HepG2 (cell line): ENCODE data around the gene SMAD6. TPM values are rescaled to one million over a fixed set of nuclear protein-coding genes. Genes with fewer than 3 reads are reported as not detected.

ENCODE experiments used
- ATAC-seq: fragments of 200-7000 bp; cut with Tn5 transposase; 3 replicates; pipeline ENCODE4 v1.9.1; 2020; ENCODE audit warnings: mild to moderate bottlenecking, moderate library complexity
- BruUV-seq: library from RNA; stranded (reverse); fragments of 400-500 nt; replicated peaks from 2 replicates; lab custom pipeline; 2021; lab: Mats Ljungman, UMichigan
- CTCF ChIA-PET: fragments of 300-600 bp; formaldehyde crosslinking; extraction: SDS; loops from one replicate; lab custom pipeline; 2021; ENCODE audit warnings: low total read pairs, inconsistent platforms, low intra/inter-chr PET ratio; lab: Yijun Ruan, JAX
- POLR2A ChIA-PET: fragments of 350-600 bp; sonication (Branson Sonifier 250); formaldehyde crosslinking; loops from one replicate; lab custom pipeline; 2020; ENCODE audit warnings: antibody characterized with exemption, inconsistent platforms; lab: Yijun Ruan, JAX
- DNase-seq: peaks from one replicate; pipeline ENCODE4 v3.0.0-alpha.2; 2015; ENCODE audit warnings: low spot score
- FAIRE-seq: peaks from 3 replicates; lab custom pipeline; 2011; peaks lifted over from hg19 to GRCh38; lab: Jason Lieb, UNC
- H2AFZ ChIP-seq: one replicate; pipeline ENCODE4 v1.6.1; 2011; ENCODE audit warnings: low read length, inconsistent platforms
- H3K27ac ChIP-seq: fragments of 300-600 bp; 3 replicates; pipeline ENCODE4 v1.8.0; 2011; ENCODE audit warnings: mixed run types, mild to moderate bottlenecking, mixed read lengths, low read length, inconsistent platforms; ENCODE audit not compliant: insufficient read depth; ENCODE audit errors: extremely low read length
- H3K27me3 ChIP-seq, 2 experiments: fragments of 200-600 bp in 1 of 2; 2 replicates in 1 of 2; 3 replicates in 1 of 2; pipeline versions ENCODE4 v1.6.0 to v1.8.0; 2011; ENCODE audit warnings: low read length in 2 of 2, mild to moderate bottlenecking in 2 of 2, moderate library complexity in 2 of 2, inconsistent platforms in 1 of 2; ENCODE audit not compliant: insufficient read depth in 2 of 2, control insufficient read depth in 1 of 2
- H3K36me3 ChIP-seq, 2 experiments: fragments of 200-600 bp in 1 of 2; replicated peaks in 1 of 2; 2 replicates in 1 of 2; 3 replicates in 1 of 2; pipeline versions ENCODE4 v1.5.1 to v1.8.0; 2011; ENCODE audit warnings: low read length in 2 of 2, inconsistent platforms in 1 of 2; ENCODE audit not compliant: insufficient read depth in 2 of 2, control insufficient read depth in 1 of 2
- H3K4me1 ChIP-seq: 2 replicates; pipeline ENCODE4 v1.5.1; 2012; ENCODE audit warnings: low read length, inconsistent platforms; ENCODE audit not compliant: insufficient read depth
- H3K4me2 ChIP-seq: 2 replicates; pipeline ENCODE4 v1.6.0; 2011; ENCODE audit warnings: low read depth, low read length, inconsistent platforms
- H3K4me3 ChIP-seq, 3 experiments: fragments of 200-600 bp in 1 of 3; sonication (generic), shearing (Covaris generic) in 1 of 3; replicated peaks in 1 of 3; 2 replicates each; pipeline ENCODE4 v1.5.1; 2011 to 2016; ENCODE audit warnings: low read length in 3 of 3, inconsistent platforms in 2 of 3, low read depth in 2 of 3, mild to moderate bottlenecking in 2 of 3, control low read depth in 1 of 3, mixed read lengths in 1 of 3; ENCODE audit not compliant: insufficient read depth in 1 of 3
- H3K79me2 ChIP-seq: one replicate; pipeline ENCODE4 v1.6.1; 2011; ENCODE audit warnings: low read length, inconsistent platforms; ENCODE audit not compliant: insufficient read depth
- H3K9ac ChIP-seq: 2 replicates; pipeline ENCODE4 v1.6.0; 2011; ENCODE audit warnings: mild to moderate bottlenecking, low read depth, low read length, inconsistent platforms; ENCODE audit not compliant: insufficient read depth
- H3K9me3 ChIP-seq: 2 replicates; pipeline ENCODE4 v1.5.1; 2012; ENCODE audit warnings: mild to moderate bottlenecking, low read length
- H4K20me1 ChIP-seq: 2 replicates; pipeline ENCODE4 v1.6.0; 2011; ENCODE audit warnings: inconsistent platforms, mild to moderate bottlenecking, low read length, moderate library complexity; ENCODE audit not compliant: insufficient read depth
- ESRRA ChIP-seq: sonication (generic); formaldehyde crosslinking; IDR thresholded peaks from 2 replicates; pipeline ENCODE4 v1.5.1; 2020; ENCODE audit warnings: mild to moderate bottlenecking, low read depth, missing genetic modification reagents
- IKZF1 ChIP-seq: fragments of 450-650 bp; IDR thresholded peaks from 2 replicates; pipeline ENCODE4 v1.7.1; 2016
- KDM4B ChIP-seq: sonication (generic); formaldehyde crosslinking; IDR thresholded peaks from 2 replicates; pipeline ENCODE4 v1.4.0; 2020; ENCODE audit warnings: missing genetic modification reagents
- LCORL ChIP-seq, 2 experiments: fragments of 450-650 bp in 1 of 2; sonication (generic) in 1 of 2; formaldehyde crosslinking in 1 of 2; IDR thresholded peaks; 2 replicates each; pipeline versions ENCODE4 v1.5.0 to v1.6.1; 2017 to 2020; ENCODE audit warnings: antibody characterized with exemption in 1 of 2, missing genetic modification reagents in 1 of 2
- ZMYM3 ChIP-seq: sonication (generic); formaldehyde crosslinking; IDR thresholded peaks from 2 replicates; pipeline ENCODE4 v1.5.1; 2020; ENCODE audit warnings: mild to moderate bottlenecking, missing genetic modification reagents
- ZNF768 ChIP-seq: sonication (generic); formaldehyde crosslinking; IDR thresholded peaks from 2 replicates; pipeline ENCODE4 v1.4.0; 2020; ENCODE audit warnings: missing genetic modification reagents
- ZUFSP ChIP-seq: sonication (generic); formaldehyde crosslinking; IDR thresholded peaks from 2 replicates; pipeline ENCODE4 v1.9.0; 2021; ENCODE audit warnings: missing genetic modification reagents, mild to moderate bottlenecking, borderline replicate concordance
- WGBS: methylation state at CpG from one replicate; pipeline ENCODE4 v1.1.6; 2017; ENCODE audit warnings: low lambda C conversion rate; 5-methylcytosine and 5-hydroxymethylcytosine counted together
- in situ Hi-C: cut with HindIII; loops from 2 replicates; pipeline ENCODE4 v1.10.0; 2017; ENCODE audit warnings: low pct_unique_long_range_greater_than_20kb; ENCODE audit not compliant: extremely low pct_ligation_motif_present
- intact Hi-C: fragments of 100-400 bp; cut with micrococcal nuclease; formaldehyde crosslinking; loops from one replicate; pipeline ENCODE4 v1.10.0; 2022; ENCODE audit not compliant: unreplicated experiment
- polyA plus RNA-seq, 8 experiments: library from polyadenylated mRNA; depleted of rRNA in 3 of 8; stranded (reverse) in 7 of 8; unstranded in 1 of 8; fragments of >200 nt; fragmentation: Illumina TruSeq in 4 of 8; extraction: Trizol in 4 of 8; gene quantifications; 2 replicates each; pipeline versions ENCODE4 v1.2.1 to v1.2.3, GENCODE V29; 2011 to 2016; ENCODE audit warnings: low read depth in 4 of 8, missing spikeins in 1 of 8, mixed read lengths in 1 of 8; ENCODE audit not compliant: insufficient read depth in 1 of 8
- total RNA-seq, 5 experiments: library from RNA; depleted of rRNA; stranded (reverse); fragments of >200 nt; fragmentation: Illumina TruSeq; extraction: Trizol; gene quantifications; 2 replicates each; pipeline ENCODE4 v1.2.3, GENCODE V29; 2016; ENCODE audit warnings: low read depth in 1 of 5
- TF ChIP-seq, protein P1 (sequence below): sonication (generic); formaldehyde crosslinking; IDR thresholded peaks from 2 replicates; pipeline ENCODE4 v1.5.1; 2020; ENCODE audit warnings: missing genetic modification reagents, mild to moderate bottlenecking, borderline replicate concordance
- TF ChIP-seq, protein P2 (sequence below): IDR thresholded peaks from 2 replicates; pipeline ENCODE4 v1.6.1; 2016

Gene SMAD6
- total and polyA plus RNA-seq, 2 of the 13 experiments (the other 11 are each of a cell fraction or from before 2014, with no cell fraction given), result 3.3 to 4.4 TPM

DNA sequence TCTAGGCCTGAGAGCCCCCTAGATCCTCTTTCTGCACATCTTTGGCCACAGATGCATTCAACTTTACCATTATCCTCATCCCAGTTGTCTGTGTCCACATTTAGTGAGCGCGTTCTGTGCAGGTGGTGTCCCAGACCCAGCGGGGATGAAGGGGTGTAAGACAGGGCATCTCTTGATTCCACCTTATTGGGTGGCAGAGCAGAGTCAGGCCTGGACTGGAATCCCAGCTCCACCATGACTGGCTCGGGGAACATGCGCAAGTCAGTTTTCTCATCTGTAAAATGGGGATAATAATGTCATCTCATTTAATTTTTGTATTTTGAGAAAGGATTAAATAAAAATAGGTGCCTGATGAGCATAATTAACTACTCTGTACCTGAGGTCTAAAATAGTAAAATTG lies 7.8 kb downstream of the SMAD6 start (continued):
- TF ChIP-seq ZUFSP, result no peak
- TF ChIP-seq, protein P1, sequence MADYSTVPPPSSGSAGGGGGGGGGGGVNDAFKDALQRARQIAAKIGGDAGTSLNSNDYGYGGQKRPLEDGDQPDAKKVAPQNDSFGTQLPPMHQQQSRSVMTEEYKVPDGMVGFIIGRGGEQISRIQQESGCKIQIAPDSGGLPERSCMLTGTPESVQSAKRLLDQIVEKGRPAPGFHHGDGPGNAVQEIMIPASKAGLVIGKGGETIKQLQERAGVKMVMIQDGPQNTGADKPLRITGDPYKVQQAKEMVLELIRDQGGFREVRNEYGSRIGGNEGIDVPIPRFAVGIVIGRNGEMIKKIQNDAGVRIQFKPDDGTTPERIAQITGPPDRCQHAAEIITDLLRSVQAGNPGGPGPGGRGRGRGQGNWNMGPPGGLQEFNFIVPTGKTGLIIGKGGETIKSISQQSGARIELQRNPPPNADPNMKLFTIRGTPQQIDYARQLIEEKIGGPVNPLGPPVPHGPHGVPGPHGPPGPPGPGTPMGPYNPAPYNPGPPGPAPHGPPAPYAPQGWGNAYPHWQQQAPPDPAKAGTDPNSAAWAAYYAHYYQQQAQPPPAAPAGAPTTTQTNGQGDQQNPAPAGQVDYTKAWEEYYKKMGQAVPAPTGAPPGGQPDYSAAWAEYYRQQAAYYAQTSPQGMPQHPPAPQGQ (CRISPR knock-in tag), result no peak
- TF ChIP-seq LCORL (IDR thresholded peaks at IDR 0.05), result no peak
- TF ChIP-seq LCORL (CRISPR knock-in tag; IDR thresholded peaks at IDR 0.05), result no peak
- TF ChIP-seq IKZF1, result no peak
- TF ChIP-seq ESRRA (CRISPR knock-in tag), result no peak
- TF ChIP-seq, all 625 proteins: peak for 0

DNA sequence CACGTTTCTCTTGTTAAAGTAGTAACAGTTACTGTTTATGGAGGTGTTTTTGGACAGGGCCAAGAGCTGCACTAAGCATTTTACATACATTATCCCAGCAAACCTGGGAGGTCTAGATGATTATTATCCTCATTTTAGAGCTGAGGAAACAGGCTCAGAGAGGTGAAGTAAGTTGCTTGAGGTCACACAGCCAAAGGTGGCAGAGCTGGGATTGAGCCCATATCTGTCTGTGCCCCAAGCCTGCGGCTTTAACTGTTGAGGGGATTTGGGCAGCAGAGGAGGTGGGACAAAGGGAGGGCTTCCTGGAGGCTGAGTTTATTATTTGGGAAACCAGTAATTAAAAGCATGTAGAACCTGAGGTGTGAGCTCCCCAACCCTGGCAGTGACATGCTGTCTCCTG lies 9.2 kb downstream of the SMAD6 start:
- FAIRE-seq (no peak), ATAC-seq (no peak), DNase-seq (no peak)
- ChIA-PET POLR2A (no interaction called here), CTCF (no interaction called here)
- H3K27ac ChIP-seq, result no peak overlapping the region
- TF ChIP-seq, protein P2, sequence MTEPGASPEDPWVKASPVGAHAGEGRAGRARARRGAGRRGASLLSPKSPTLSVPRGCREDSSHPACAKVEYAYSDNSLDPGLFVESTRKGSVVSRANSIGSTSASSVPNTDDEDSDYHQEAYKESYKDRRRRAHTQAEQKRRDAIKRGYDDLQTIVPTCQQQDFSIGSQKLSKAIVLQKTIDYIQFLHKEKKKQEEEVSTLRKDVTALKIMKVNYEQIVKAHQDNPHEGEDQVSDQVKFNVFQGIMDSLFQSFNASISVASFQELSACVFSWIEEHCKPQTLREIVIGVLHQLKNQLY (CRISPR knock-in tag), result no peak
- no peak for TF ChIP-seq KDM4B (CRISPR knock-in tag)
- TF ChIP-seq ZNF768 (CRISPR knock-in tag), result peak; percentile 83
- 0 out of 2 replicates have a peak, but pooled peaks have one; percentile 39 for TF ChIP-seq ZMYM3 (CRISPR knock-in tag)
- WGBS, result 56% methylated on average over 2 of the region's 2 CpGs
- no peaks in the 10 kb centered on the region for H3K27me3 ChIP-seq
- no peak overlapping the region for H3K4me3 ChIP-seq
- no peaks in the 10 kb centered on the region for H3K79me2 ChIP-seq
- H3K36me3 ChIP-seq, result no peaks in the 10 kb centered on the region; a peak in 1 of 5 replicates
- H3K4me2 ChIP-seq, result no peak overlapping the region
- 0 out of 2 replicates have a peak, but pooled peaks cover 3% of the 10 kb centered on the region for H4K20me1 ChIP-seq
- no peaks in the 10 kb centered on the region for H3K9me3 ChIP-seq
- H3K9ac ChIP-seq, result no peak overlapping the region
- BruUV-seq, result no TSS peak
- H2AFZ ChIP-seq, result no peak overlapping the region
- intact Hi-C loops (no loop called here), in situ Hi-C loops (no loop called here)
- peaks cover 36% of the 10 kb centered on the region for H3K4me1 ChIP-seq
